Thoracic aorta (tissue), 2 donors: ENCODE results near the gene PYY. TPM values are rescaled to one million over a fixed set of nuclear protein-coding genes. Genes with fewer than 3 reads are reported as not detected.

ENCODE experiments used
- ATAC-seq: fragments of 150-250 bp; one replicate; pipeline ENCODE4 v1.8.0; 2017; ENCODE audit warnings: low read depth; ENCODE audit not compliant: insufficient number of reproducible peaks, low FRiP score
- DNase-seq: peaks from one replicate; pipeline ENCODE4 v3.0.0-alpha.2; 2020; ENCODE audit warnings: low spot score
- H3K27ac ChIP-seq, 2 donors: fragments of 200-600 bp; sonication (generic); 1 replicate in 1 of 2; 2 replicates in 1 of 2; pipeline ENCODE4 v1.5.1; 2016; ENCODE audit warnings: mild to moderate bottlenecking in 2 of 2, moderate library complexity in 2 of 2
- H3K27me3 ChIP-seq: fragments of 200-600 bp; sonication (generic); replicated peaks from 2 replicates; pipeline ENCODE4 v1.6.0; 2016; ENCODE audit warnings: mild to moderate bottlenecking; ENCODE audit not compliant: insufficient read depth
- H3K36me3 ChIP-seq: fragments of 200-600 bp; sonication (generic); one replicate; pipeline ENCODE4 v1.5.1; 2016
- H3K4me1 ChIP-seq, 2 donors: fragments of 200-600 bp; sonication (generic); 1 replicate in 1 of 2; 2 replicates in 1 of 2; pipeline versions ENCODE4 v1.5.1 to v1.6.0; 2016; ENCODE audit warnings: low read depth in 2 of 2, mild to moderate bottlenecking in 1 of 2; ENCODE audit not compliant: control insufficient read depth in 1 of 2
- H3K4me3 ChIP-seq: fragments of 200-600 bp; sonication (generic); 2 replicates; pipeline ENCODE4 v1.5.1; 2016; ENCODE audit warnings: mild to moderate bottlenecking
- H3K9me3 ChIP-seq: fragments of 200-600 bp; sonication (generic); 2 replicates; pipeline ENCODE4 v1.5.1; 2016
- CTCF ChIP-seq: fragments of 200-600 bp; sonication (generic); IDR thresholded peaks from one replicate; pipeline ENCODE4 v1.5.1; 2019; ENCODE audit warnings: antibody characterized with exemption
- total RNA-seq, 2 donors: library from RNA; depleted of rRNA; stranded (reverse); fragments of >200 nt; gene quantifications; one replicate each; pipeline versions ENCODE4 v1.1.0 to v1.2.3, GENCODE V29; 2016

PYY gene
- total RNA-seq: not detected

DNA sequence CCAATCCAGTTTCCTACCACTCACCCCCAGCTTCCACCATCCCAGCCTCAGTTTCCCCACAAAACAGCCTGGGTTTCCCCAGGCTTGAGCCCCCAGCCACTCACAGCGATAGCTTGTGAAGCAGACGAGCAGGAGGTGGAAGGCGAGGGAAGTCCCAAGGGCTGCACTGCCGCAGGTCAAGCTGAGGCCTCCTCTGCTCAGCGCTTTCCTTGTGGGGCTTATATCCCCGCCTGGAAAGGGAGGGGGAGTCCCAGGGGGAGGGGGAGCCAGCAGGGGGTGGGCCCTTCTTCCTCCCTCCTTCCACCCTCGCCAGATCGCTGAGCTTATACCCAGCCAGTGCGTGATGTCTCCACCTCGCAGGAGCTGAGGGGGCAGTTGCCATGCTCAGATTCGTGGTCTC is at the start of gene PYY:
TSS of gene PYY (minus strand) at position 195 of the 400 bp plus-strand sequence. CDS start 457 bp downstream, outside the sequence.
- no peak within 1 kb of the TSS for H3K27ac ChIP-seq
- H3K9me3 ChIP-seq: no peaks in the 10 kb centered on the region
- H3K4me1 ChIP-seq: peaks cover 3 to 6% of the 10 kb centered on the region in 2 donors
- DNase-seq (no peak), ATAC-seq (no peak)
- no peak for TF ChIP-seq CTCF
- peaks cover 15% of the 10 kb centered on the region for H3K27me3 ChIP-seq
- H3K36me3 ChIP-seq: no peaks in the 10 kb centered on the region
- H3K4me3 ChIP-seq: peak within 1 kb of the TSS; percentile 23

DNA sequence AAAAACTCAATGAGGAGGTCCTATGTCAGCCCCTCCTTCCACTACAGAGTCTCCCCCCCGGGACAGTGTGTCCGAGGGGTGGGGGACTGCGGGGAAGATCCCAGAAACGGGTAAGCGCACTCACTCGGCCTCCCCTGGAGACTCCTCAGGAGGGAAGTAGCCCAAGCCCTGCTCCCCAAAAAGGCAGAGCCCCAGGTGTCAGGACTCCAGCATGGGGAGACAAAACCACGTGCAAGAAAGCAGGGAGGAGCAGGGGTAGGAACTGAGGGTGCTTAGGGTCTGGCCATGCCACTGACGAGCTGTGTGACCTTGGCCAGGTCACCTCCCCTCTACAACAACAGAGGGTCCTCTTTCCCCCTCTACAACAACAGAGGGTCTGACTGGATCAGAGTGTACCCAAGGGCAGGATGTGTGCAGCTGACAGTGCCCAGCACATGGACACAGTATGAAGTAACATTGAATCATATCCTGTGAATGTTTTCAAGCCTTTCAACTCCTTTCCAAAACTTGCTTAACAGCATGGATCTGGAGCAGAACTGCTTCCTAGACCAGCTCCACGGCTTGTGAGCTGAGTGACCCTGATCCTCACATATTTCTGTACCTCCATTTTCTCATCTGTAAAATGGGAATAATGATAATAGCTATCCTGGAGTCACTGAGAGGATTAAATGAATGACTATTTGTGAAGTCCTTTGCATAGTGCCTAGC is 48.6 kb upstream of the PYY start:
- peaks cover 5% of the 10 kb centered on the region for H3K27me3 ChIP-seq
- H3K9me3 ChIP-seq: no peaks in the 10 kb centered on the region
- H3K27ac ChIP-seq: no peak overlapping the region
- H3K36me3 ChIP-seq: no peaks in the 10 kb centered on the region
- ATAC-seq: no peak
- no peak for TF ChIP-seq CTCF
- H3K4me3 ChIP-seq: no peak overlapping the region
- peaks cover 15 to 27% of the 10 kb centered on the region in 2 donors for H3K4me1 ChIP-seq
- DNase-seq: no peak

- ATAC-seq: no peak
- H3K27me3 ChIP-seq: peaks cover 5% of the 10 kb centered on the region
- no peak overlapping the region for H3K27ac ChIP-seq
- peaks cover 13 to 22% of the 10 kb centered on the region in 2 donors for H3K4me1 ChIP-seq
- H3K9me3 ChIP-seq: no peaks in the 10 kb centered on the region
- no peak overlapping the region for H3K4me3 ChIP-seq
- TF ChIP-seq CTCF: no peak
- no peaks in the 10 kb centered on the region for H3K36me3 ChIP-seq
- DNase-seq: no peak
These were observed 47.8 kb upstream of the PYY start for GRCh38 chr17:44001461-44001920.

DNA sequence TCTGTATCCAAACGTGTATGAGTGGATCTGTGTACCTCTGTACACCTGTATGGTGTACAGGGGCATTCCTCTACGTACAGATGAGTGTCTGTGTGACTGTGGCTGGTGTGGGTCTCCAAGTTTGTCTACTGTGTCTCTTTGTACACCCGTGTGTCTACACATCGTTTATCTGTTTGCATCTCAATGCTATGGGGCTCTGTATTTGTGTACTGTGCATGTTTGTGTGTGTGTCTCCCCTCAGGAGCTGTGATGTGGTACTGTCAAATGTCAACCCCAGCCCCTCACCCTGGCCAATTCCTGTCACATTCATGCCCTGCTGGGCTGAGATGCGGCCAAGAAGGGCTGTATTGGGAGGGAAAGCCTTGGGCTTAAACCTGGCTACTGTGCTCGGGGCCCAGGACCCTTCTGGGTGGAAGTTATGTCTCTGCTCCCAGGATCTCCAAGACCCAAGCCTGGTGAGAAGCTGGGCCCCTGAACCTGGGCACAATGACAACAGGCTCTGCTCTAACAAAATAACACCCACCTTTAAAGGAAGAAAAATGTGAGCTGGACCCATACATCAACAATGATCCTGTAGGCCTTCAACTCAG is 47.2 kb upstream of the PYY start:
- no peak for DNase-seq
- ATAC-seq: no peak

More for the DNA sequence above, 47.2 kb upstream of the PYY start:
- Histone ChIP-seq H3K27me3 (peaks cover 5% of the 10 kb centered on the region), H3K36me3 (no peaks in the 10 kb centered on the region), H3K9me3 (no peaks in the 10 kb centered on the region), H3K4me1 (peaks cover 8 to 16% of the 10 kb centered on the region in 2 donors), H3K4me3 (no peak overlapping the region), H3K27ac (no peak overlapping the region)
- no peak for TF ChIP-seq CTCF
